ENCODE results near the gene JOSD2. TPM values are rescaled to one million over a fixed set of nuclear protein-coding genes. Genes with fewer than 3 reads are reported as not detected.

The JOSD2 gene
- total and polyA plus RNA-seq, 5 donors from 2014 or later = 16.6 to 37.7 (median 25.8) TPM

DNA sequence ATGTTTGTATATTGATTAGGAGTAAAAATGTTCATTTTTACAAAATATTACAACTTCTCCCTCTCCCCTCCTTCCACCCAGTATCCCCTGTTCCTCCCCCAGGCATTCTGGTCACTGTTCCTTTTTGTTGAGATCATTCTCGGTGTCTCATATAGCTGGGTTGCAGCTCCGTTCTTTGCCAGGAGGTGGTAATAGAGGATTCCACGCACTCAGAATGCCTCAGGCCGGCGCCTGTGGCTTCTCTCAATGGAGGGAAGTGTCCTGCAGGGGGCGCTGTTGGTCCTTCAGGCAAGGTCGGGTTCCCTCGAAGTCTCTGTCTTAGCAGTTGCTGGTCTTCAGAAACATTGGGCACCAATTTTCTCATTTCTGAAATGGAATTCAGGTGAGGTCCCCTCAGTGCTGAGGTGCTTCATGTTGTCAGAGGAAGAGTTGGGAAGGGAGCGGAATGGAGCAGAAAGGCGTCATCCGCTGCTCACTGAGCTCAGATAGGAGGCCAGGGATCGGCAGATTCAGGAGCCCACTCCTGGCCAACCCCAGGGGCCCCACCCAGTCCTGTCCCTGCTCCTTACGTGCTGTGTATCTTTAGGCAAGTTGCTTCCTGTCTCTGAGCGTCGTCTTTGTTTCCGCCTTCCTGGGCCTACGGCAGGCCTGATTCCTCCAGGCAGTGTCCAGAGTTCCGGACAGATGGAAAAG lies 24.0 kb downstream of the JOSD2 start:
- Histone ChIP-seq H3K4me1 (ENCODE audit: control insufficient read depth, insufficient read depth, low read length, poor library complexity, severe bottlenecking) (peaks cover 8% of the 10 kb centered on the region), H3K27ac (ENCODE audit: insufficient read depth, low read length, poor library complexity, severe bottlenecking) (no peak overlapping the region), H3K9me3 (ENCODE audit: control insufficient read depth in 2 of 2, low read length in 2 of 2) (no peaks in the 10 kb centered on the region), H3K36me3 (ENCODE audit: control insufficient read depth, insufficient read depth, low read length) (peaks cover 9% of the 10 kb centered on the region), H3K4me3 (ENCODE audit: low read depth, low read length) (no peak overlapping the region), H3K27me3 (ENCODE audit: control insufficient read depth, insufficient read depth, low read length) (no peaks in the 10 kb centered on the region)
- no peak overlapping the region for H3K27ac Mint-ChIP-seq
- no peaks in the 10 kb centered on the region for H3K27me3 Mint-ChIP-seq
- peaks cover 18% of the 10 kb centered on the region for H3K36me3 Mint-ChIP-seq
- H3K4me1 Mint-ChIP-seq = peaks cover 0 to 26% (median 7%) of the 10 kb centered on the region in 4 donors
- ATAC-seq (ENCODE audit: low read depth in 2 of 2) = no peak
- H3K4me3 Mint-ChIP-seq = no peak overlapping the region
- peaks cover 0 to 1% (median 0%) of the 10 kb centered on the region in 7 donors for H3K9me3 Mint-ChIP-seq
- peak in 2 of 3 donors; percentile 29 to 57 for DNase-seq

DNA sequence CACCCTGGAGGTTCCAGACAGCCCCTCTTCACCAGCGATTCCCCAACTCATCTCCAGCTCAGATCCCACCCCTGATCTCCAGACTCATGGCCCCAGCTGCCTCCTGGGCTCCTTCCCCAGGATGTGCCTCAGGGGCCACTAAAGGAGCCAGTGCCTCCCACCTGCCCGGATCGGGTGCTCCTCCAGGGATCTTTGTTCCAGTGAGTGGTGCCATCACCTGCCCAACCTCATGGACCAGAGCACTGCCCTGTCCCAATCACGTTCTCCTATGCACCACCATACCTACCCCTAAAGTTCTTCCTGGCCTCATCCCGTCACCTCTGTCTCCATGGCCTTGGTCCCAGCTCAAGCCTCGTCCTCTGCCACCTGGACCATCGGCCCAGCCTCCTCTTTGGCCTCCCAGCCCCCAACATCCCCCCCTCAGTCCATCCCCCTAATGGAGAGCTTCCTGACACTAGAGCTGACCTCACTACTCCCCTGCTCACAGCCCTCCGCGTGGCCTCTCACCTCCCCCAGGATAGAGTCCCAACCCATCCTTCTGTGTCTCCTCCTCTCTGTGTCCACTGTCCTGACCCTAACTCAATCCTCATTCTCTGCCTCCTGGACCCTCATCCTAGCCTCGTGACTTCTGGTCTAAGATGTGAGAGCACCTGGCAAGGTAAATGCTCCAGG lies 25.6 kb downstream of the JOSD2 start:
- H3K9me3 ChIP-seq (ENCODE audit: control insufficient read depth in 2 of 2, low read length in 2 of 2) = no peaks in the 10 kb centered on the region
- no peaks in the 10 kb centered on the region for H3K27me3 Mint-ChIP-seq
- no peak overlapping the region for H3K27ac ChIP-seq (ENCODE audit: insufficient read depth, low read length, poor library complexity, severe bottlenecking)
- peak overlapping the region in 1 of 3 donors; percentile 11 for H3K27ac Mint-ChIP-seq
- no peak overlapping the region for H3K4me3 Mint-ChIP-seq
- H3K4me1 ChIP-seq (ENCODE audit: control insufficient read depth, insufficient read depth, low read length, poor library complexity, severe bottlenecking) = no peaks in the 10 kb centered on the region
- no peak overlapping the region for H3K4me3 ChIP-seq (ENCODE audit: low read depth, low read length)
- DNase-seq (no peak), ATAC-seq (ENCODE audit: low read depth in 2 of 2) (no peak)
- H3K36me3 ChIP-seq (ENCODE audit: control insufficient read depth, insufficient read depth, low read length) = peaks cover 21% of the 10 kb centered on the region
- peaks cover 0 to 1% (median 0%) of the 10 kb centered on the region in 7 donors for H3K9me3 Mint-ChIP-seq
- peaks cover 0 to 12% (median 2%) of the 10 kb centered on the region in 4 donors for H3K4me1 Mint-ChIP-seq
- peaks cover 22% of the 10 kb centered on the region for H3K36me3 Mint-ChIP-seq
- H3K27me3 ChIP-seq (ENCODE audit: control insufficient read depth, insufficient read depth, low read length) = no peaks in the 10 kb centered on the region

DNA sequence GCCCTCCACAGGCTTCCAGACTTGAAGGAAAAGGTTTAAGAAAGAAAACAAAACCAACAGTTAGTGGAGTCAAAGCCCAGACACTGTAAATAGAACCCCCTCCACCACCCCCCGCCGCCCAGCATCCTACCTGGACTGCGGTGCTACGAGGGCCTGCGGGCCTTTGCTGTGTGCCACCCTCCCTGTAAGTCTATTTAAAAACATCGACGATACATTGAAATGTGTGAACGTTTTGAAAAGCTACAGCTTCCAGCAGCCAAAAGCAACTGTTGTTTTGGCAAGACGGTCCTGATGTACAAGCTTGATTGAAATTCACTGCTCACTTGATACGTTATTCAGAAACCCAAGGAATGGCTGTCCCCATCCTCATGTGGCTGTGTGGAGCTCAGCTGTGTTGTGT lies 28.1 kb downstream of the JOSD2 start:
- ATAC-seq (ENCODE audit: low read depth in 2 of 2) (no peak), DNase-seq (no peak)
- Mint-ChIP-seq H3K27me3 (no peaks in the 10 kb centered on the region), H3K27ac (no peak overlapping the region), H3K4me1 (peaks cover 0 to 10% (median 4%) of the 10 kb centered on the region in 4 donors), H3K4me3 (peak overlapping the region in 1 of 4 donors; percentile 73), H3K36me3 (peaks cover 22% of the 10 kb centered on the region), H3K9me3 (no peaks in the 10 kb centered on the region)
- Histone ChIP-seq H3K4me3 (ENCODE audit: low read depth, low read length) (no peak overlapping the region), H3K36me3 (ENCODE audit: control insufficient read depth, insufficient read depth, low read length) (peaks cover 35% of the 10 kb centered on the region), H3K9me3 (ENCODE audit: control insufficient read depth in 2 of 2, low read length in 2 of 2) (no peaks in the 10 kb centered on the region), H3K27ac (ENCODE audit: insufficient read depth, low read length, poor library complexity, severe bottlenecking) (no peak overlapping the region), H3K4me1 (ENCODE audit: control insufficient read depth, insufficient read depth, low read length, poor library complexity, severe bottlenecking) (peaks cover 9% of the 10 kb centered on the region), H3K27me3 (ENCODE audit: control insufficient read depth, insufficient read depth, low read length) (no peaks in the 10 kb centered on the region)

DNA sequence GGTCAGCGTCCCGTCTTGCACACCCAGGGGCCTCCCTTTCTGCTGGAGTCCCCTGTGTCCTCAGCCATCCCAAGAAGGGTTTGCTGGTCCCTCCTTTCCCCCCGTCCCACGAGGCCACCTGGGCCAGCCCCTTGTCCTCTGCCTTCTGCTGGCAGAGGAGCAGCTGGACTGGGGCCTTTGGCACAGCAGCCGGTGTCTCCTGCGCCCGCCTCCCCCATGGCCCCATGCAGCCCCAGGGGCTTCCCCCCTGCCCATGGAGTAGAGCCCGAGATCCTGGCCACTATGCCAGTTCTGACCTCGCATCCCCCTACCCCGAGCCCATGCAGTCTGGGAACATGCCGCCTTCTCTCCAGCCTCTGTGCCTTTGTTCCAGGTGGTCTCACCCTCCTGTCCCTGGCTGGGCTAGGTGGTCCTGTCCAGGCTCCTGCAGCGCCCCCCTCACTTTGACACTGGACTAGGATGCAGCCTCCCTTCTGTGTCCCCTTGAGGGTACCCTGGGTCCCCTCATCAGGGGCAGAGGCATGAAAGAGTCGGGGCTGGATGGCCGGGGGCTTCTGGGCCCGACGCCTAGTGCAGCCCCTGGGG lies 28.6 kb downstream of the JOSD2 start:
- H3K36me3 Mint-ChIP-seq = peaks cover 27% of the 10 kb centered on the region
- no peak overlapping the region for H3K27ac Mint-ChIP-seq
- H3K4me1 Mint-ChIP-seq = peaks cover 0 to 12% (median 10%) of the 10 kb centered on the region in 4 donors
- H3K36me3 ChIP-seq (ENCODE audit: control insufficient read depth, insufficient read depth, low read length) = peaks cover 35% of the 10 kb centered on the region
- no peaks in the 10 kb centered on the region for H3K27me3 Mint-ChIP-seq
- ATAC-seq (ENCODE audit: low read depth in 2 of 2) (no peak), DNase-seq (no peak)
- H3K9me3 Mint-ChIP-seq = no peaks in the 10 kb centered on the region
- peak overlapping the region in 1 of 4 donors; percentile 73 for H3K4me3 Mint-ChIP-seq
- H3K4me3 ChIP-seq (ENCODE audit: low read depth, low read length) = no peak overlapping the region
- no peaks in the 10 kb centered on the region for H3K9me3 ChIP-seq (ENCODE audit: control insufficient read depth in 2 of 2, low read length in 2 of 2)
- peaks cover 14% of the 10 kb centered on the region for H3K4me1 ChIP-seq (ENCODE audit: control insufficient read depth, insufficient read depth, low read length, poor library complexity, severe bottlenecking)
- H3K27me3 ChIP-seq (ENCODE audit: control insufficient read depth, insufficient read depth, low read length) = no peaks in the 10 kb centered on the region
- H3K27ac ChIP-seq (ENCODE audit: insufficient read depth, low read length, poor library complexity, severe bottlenecking) = no peak overlapping the region

DNA sequence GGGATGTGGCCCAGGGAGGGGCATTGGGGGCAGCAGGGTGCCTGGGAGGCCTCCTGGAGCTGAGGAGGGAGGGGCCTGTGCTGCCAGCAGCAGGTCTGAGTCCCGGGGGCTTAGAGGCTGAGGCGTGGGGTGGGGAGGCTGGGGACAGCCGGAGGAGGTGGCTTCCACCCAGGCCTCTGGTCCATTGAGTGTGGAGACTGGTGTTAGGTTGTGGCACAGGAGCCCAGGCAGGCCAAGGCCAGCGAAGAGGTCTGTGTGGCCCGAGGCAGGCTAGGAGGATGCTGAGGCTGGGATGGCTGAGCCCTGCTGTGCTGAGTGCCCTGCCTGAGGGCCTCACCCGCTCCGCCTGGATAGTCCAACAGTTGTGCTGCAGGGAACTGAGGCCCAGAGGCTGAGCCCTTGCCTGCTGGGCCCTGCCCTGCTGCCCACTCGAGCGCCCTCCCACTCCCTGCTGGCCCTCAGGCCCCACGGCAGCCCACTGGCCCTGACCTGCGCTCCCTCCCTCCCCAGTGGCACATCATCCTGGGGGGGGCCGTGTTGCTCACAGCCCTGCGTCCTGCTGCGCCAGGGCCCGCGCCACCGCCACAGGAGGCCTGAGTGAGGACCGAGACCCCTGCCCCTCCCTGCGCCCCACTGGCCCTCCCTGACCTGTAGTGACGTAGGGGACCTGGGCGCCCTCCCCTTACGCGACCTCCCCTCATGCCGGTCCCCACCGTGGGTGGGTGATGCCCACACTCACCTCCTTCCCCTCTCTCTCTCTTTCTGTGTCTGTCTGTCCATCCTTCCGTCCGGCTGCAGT lies 29.4 kb downstream of the JOSD2 start:
- Mint-ChIP-seq H3K27ac (no peak overlapping the region), H3K4me1 (peaks cover 0 to 19% (median 13%) of the 10 kb centered on the region in 4 donors), H3K36me3 (peaks cover 29% of the 10 kb centered on the region), H3K27me3 (no peaks in the 10 kb centered on the region), H3K4me3 (peak overlapping the region in 1 of 4 donors; percentile 77), H3K9me3 (no peaks in the 10 kb centered on the region)
- H3K27ac ChIP-seq (ENCODE audit: insufficient read depth, low read length, poor library complexity, severe bottlenecking) = no peak overlapping the region
- H3K9me3 ChIP-seq (ENCODE audit: control insufficient read depth in 2 of 2, low read length in 2 of 2) = no peaks in the 10 kb centered on the region
- peaks cover 35% of the 10 kb centered on the region for H3K36me3 ChIP-seq (ENCODE audit: control insufficient read depth, insufficient read depth, low read length)
- no peaks in the 10 kb centered on the region for H3K27me3 ChIP-seq (ENCODE audit: control insufficient read depth, insufficient read depth, low read length)
- H3K4me1 ChIP-seq (ENCODE audit: control insufficient read depth, insufficient read depth, low read length, poor library complexity, severe bottlenecking) = peaks cover 22% of the 10 kb centered on the region
- no peak for ATAC-seq (ENCODE audit: low read depth in 2 of 2)
- no peak for DNase-seq
- no peak overlapping the region for H3K4me3 ChIP-seq (ENCODE audit: low read depth, low read length)

DNA sequence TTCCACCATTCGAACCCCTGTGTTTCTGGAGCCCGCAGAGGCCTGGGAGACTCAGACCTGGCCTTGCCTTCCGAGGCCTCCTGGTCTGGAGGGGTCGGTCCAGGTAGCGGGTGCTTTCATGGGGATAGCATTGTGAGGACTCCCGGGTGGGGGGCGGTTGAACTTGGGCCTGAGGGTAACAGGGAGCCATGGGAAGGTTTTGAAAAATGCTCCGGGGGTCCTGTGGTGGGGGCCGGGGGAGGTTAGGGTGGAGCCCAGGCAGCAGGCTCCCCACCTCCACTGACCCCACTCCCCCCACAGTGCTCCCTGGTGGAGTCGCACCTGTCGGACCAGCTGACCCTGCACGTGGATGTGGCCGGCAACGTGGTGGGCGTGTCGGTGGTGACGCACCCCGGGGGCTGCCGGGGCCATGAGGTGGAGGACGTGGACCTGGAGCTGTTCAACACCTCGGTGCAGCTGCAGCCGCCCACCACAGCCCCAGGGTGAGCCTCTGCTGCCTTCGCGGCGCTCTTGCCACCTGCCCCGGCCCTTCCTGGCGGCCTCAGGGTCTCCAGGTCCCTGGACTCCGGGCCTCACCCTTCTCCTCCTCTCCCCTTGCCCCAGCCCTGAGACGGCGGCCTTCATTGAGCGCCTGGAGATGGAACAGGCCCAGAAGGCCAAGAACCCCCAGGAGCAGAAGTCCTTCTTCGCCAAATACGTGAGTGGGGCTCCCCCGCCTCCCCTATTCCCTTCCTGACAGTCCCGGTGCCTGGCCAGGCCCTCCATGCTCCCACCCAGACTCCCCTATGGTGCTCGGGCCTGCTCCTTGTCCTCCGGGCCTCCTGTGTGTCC lies 30.5 kb downstream of the JOSD2 start:
- H3K4me1 Mint-ChIP-seq = peaks cover 0 to 23% (median 17%) of the 10 kb centered on the region in 4 donors
- H3K9me3 Mint-ChIP-seq = no peaks in the 10 kb centered on the region
- H3K27me3 ChIP-seq (ENCODE audit: control insufficient read depth, insufficient read depth, low read length) = no peaks in the 10 kb centered on the region
- H3K9me3 ChIP-seq (ENCODE audit: control insufficient read depth in 2 of 2, low read length in 2 of 2) = no peaks in the 10 kb centered on the region
- no peak overlapping the region for H3K27ac ChIP-seq (ENCODE audit: insufficient read depth, low read length, poor library complexity, severe bottlenecking)
- H3K4me1 ChIP-seq (ENCODE audit: control insufficient read depth, insufficient read depth, low read length, poor library complexity, severe bottlenecking) = peaks cover 26% of the 10 kb centered on the region
- DNase-seq = no peak
- H3K36me3 ChIP-seq (ENCODE audit: control insufficient read depth, insufficient read depth, low read length) = peaks cover 35% of the 10 kb centered on the region
- H3K4me3 Mint-ChIP-seq = no peak overlapping the region
- peak overlapping the region in 1 of 3 donors; percentile 62 for H3K27ac Mint-ChIP-seq
- ATAC-seq (ENCODE audit: low read depth in 2 of 2) = no peak
- no peak overlapping the region for H3K4me3 ChIP-seq (ENCODE audit: low read depth, low read length)
- peaks cover 29% of the 10 kb centered on the region for H3K36me3 Mint-ChIP-seq
- H3K27me3 Mint-ChIP-seq = peaks cover 4% of the 10 kb centered on the region

DNA sequence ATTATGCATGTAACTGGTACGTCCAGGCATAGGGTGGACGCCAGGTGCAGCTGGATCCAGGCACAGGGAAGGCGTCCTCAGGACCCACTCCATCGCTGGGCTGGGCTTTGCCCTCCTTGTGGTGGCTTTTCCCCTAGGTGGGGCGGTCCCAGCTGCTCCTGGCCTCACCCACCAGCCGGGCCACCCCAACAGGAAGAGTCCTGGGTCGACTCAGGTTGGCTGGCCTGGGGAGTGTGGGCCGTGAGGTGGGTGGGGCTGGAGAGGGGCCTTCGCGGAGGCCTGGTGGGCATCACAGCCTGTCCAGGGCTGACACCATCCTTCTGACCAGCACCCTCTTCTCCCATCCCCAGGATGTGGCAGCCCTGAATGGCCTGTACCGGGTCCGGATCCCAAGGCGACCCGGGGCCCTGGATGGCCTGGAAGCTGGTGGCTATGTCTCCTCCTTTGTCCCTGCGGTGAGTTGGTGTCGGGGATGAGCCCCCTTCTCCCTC lies 31.2 kb downstream of the JOSD2 start:
- Histone ChIP-seq H3K36me3 (ENCODE audit: control insufficient read depth, insufficient read depth, low read length) (peaks cover 35% of the 10 kb centered on the region), H3K4me3 (ENCODE audit: low read depth, low read length) (no peak overlapping the region), H3K4me1 (ENCODE audit: control insufficient read depth, insufficient read depth, low read length, poor library complexity, severe bottlenecking) (peaks cover 26% of the 10 kb centered on the region), H3K9me3 (ENCODE audit: control insufficient read depth in 2 of 2, low read length in 2 of 2) (no peaks in the 10 kb centered on the region), H3K27ac (ENCODE audit: insufficient read depth, low read length, poor library complexity, severe bottlenecking) (no peak overlapping the region), H3K27me3 (ENCODE audit: control insufficient read depth, insufficient read depth, low read length) (no peaks in the 10 kb centered on the region)
- Mint-ChIP-seq H3K36me3 (peaks cover 23% of the 10 kb centered on the region), H3K4me3 (no peak overlapping the region), H3K27ac (no peak overlapping the region), H3K9me3 (no peaks in the 10 kb centered on the region), H3K27me3 (peaks cover 9% of the 10 kb centered on the region), H3K4me1 (peaks cover 0 to 25% (median 20%) of the 10 kb centered on the region in 4 donors)
- DNase-seq (no peak), ATAC-seq (ENCODE audit: low read depth in 2 of 2) (no peak)
